Right lobe of liver (tissue), 6 donors: Measurements from ENCODE around the gene PBX4. TPM values are rescaled to one million over a fixed set of nuclear protein-coding genes. Genes with fewer than 3 reads are reported as not detected.

Source experiments
- ATAC-seq, 4 donors: fragments of 200-7000 bp; cut with Tn5 transposase; one replicate each; pipeline ENCODE4 v1.9.1; 2020; ENCODE audit warnings: mild to moderate bottlenecking in 4 of 4, moderate library complexity in 4 of 4
- DNase-seq, 3 donors: peaks; one replicate each; pipeline ENCODE4 v3.0.0-alpha.2; 2020
- H3K27ac ChIP-seq, 3 donors: fragments of 200-600 bp; one replicate each; pipeline ENCODE4 v1.8.0; 2022
- H3K27me3 ChIP-seq, 2 donors: fragments of 200-600 bp; one replicate each; pipeline ENCODE4 v1.8.0; 2022
- H3K36me3 ChIP-seq, 4 donors: fragments of 200-600 bp; sonication (generic) in 1 of 4; one replicate each; pipeline versions ENCODE4 v1.5.1 to v1.8.0; 2017 to 2022; ENCODE audit warnings: control low read depth in 1 of 4
- H3K4me1 ChIP-seq, 4 donors: fragments of 200-600 bp; sonication (generic) in 1 of 4; one replicate each; pipeline versions ENCODE4 v1.5.1 to v1.8.0; 2017 to 2022; ENCODE audit warnings: control low read depth in 1 of 4
- H3K4me3 ChIP-seq, 3 donors: fragments of 200-600 bp; one replicate each; pipeline ENCODE4 v1.8.0; 2022
- H3K9me3 ChIP-seq, 4 donors: fragments of 200-600 bp; sonication (generic) in 1 of 4; one replicate each; pipeline versions ENCODE4 v1.5.1 to v1.8.0; 2017 to 2022; ENCODE audit warnings: control low read depth in 1 of 4
- CTCF ChIP-seq, 4 donors: fragments of 200-600 bp in 3 of 4; fragments of 450-650 bp in 1 of 4; IDR thresholded peaks; one replicate each; pipeline versions ENCODE4 v1.5.1 to v1.8.0; 2016 to 2022; ENCODE audit warnings: antibody characterized with exemption in 4 of 4, mild to moderate bottlenecking in 2 of 4
- POLR2A ChIP-seq: fragments of 450-650 bp; IDR thresholded peaks from one replicate; pipeline ENCODE4 v1.6.1; 2017; ENCODE audit warnings: antibody characterized with exemption, mild to moderate bottlenecking
- WGBS: methylation state at CpG from one replicate; pipeline ENCODE4 v1.1.6; 2018; ENCODE audit warnings: low coverage, low lambda C conversion rate; ENCODE audit not compliant: insufficient coverage; ENCODE audit errors: missing lambda C conversion rate; 5-methylcytosine and 5-hydroxymethylcytosine counted together
- intact Hi-C, 2 donors: fragments of 100-400 bp; cut with DNase I; formaldehyde crosslinking; loops; one replicate each; pipeline versions ENCODE4 v1.11.2 to v1.14.1; 2022
- total RNA-seq, 6 experiments: library from RNA; depleted of rRNA in 2 of 6; stranded (reverse); fragments of >200 nt in 2 of 6; fragmentation: NEBNext Ultra II Directional in 3 of 6; extraction: Animal tissue kit (Norgen Biotek cat#: 25700) in 3 of 6; gene quantifications; one replicate each; pipeline versions ENCODE4 v1.1.0 to v1.2.4, GENCODE V29; 2016 to 2023
- donor health status: DM: no; HTN: yes; CAD: no.
- donor health status: DM: no; HTN: no; CAD: no.
- donor health status: DM: no; HTN: no; CAD: no.
- donor health status: DM: no; HTN: yes; CAD: no.
- donor health status: DM: no; HTN: yes; CAD: no.

Gene PBX4
- total RNA-seq, 6 experiments from 2014 or later: 0.87 TPM; not detected in 5

GRCh38 chr19:19547674-19548336 is 70.7 kb downstream of the PBX4 start:
- TF ChIP-seq CTCF (IDR thresholded peaks at IDR 0.05): no peak
- TF ChIP-seq POLR2A: no peak
- H3K9me3 ChIP-seq: no peaks in the 10 kb centered on the region
- no peaks in the 10 kb centered on the region for H3K36me3 ChIP-seq
- 90% methylated on average over 2 of the region's 15 CpGs for WGBS
- no peaks in the 10 kb centered on the region for H3K27me3 ChIP-seq
- DNase-seq: no peak
- intact Hi-C loops: loop anchor here in 1 of 2 donors (10.0 kb wide), 1 partner anchor 407 kb away; no protein-coding TSS in a partner anchor
- H3K27ac ChIP-seq: no peak overlapping the region
- no peak overlapping the region for H3K4me3 ChIP-seq
- no peak for ATAC-seq
- no peaks in the 10 kb centered on the region for H3K4me1 ChIP-seq

GRCh38 chr19:19546751-19547162 is 71.7 kb downstream of the PBX4 start:
- H3K4me3 ChIP-seq: no peak overlapping the region
- 70% methylated on average over 2 of the region's 19 CpGs for WGBS
- intact Hi-C loops: loop anchor here in 1 of 2 donors (10.0 kb wide), 1 partner anchor 408 kb away; no protein-coding TSS in a partner anchor
- no peak for ATAC-seq
- TF ChIP-seq CTCF (IDR thresholded peaks at IDR 0.05) (no peak), POLR2A (no peak)
- H3K27me3 ChIP-seq: no peaks in the 10 kb centered on the region
- H3K36me3 ChIP-seq: no peaks in the 10 kb centered on the region
- no peak for DNase-seq
- H3K9me3 ChIP-seq: no peaks in the 10 kb centered on the region
- no peak overlapping the region for H3K27ac ChIP-seq
- no peaks in the 10 kb centered on the region for H3K4me1 ChIP-seq

GRCh38 chr19:19545707-19546106 is 72.8 kb downstream of the PBX4 start:
- DNase-seq: no peak
- H3K9me3 ChIP-seq: no peaks in the 10 kb centered on the region
- 62% methylated on average over 3 of the region's 23 CpGs for WGBS
- no peaks in the 10 kb centered on the region for H3K27me3 ChIP-seq
- H3K27ac ChIP-seq: no peak overlapping the region
- TF ChIP-seq CTCF (IDR thresholded peaks at IDR 0.05) (no peak), POLR2A (no peak)
- no peaks in the 10 kb centered on the region for H3K4me1 ChIP-seq
- no peak overlapping the region for H3K4me3 ChIP-seq
- intact Hi-C loops: loop anchor here in 1 of 2 donors (10.0 kb wide), 1 partner anchor 409 kb away; no protein-coding TSS in a partner anchor
- no peak for ATAC-seq
- H3K36me3 ChIP-seq: no peaks in the 10 kb centered on the region

- Histone ChIP-seq H3K27ac (no peak overlapping the region), H3K4me1 (no peaks in the 10 kb centered on the region), H3K27me3 (no peaks in the 10 kb centered on the region), H3K9me3 (no peaks in the 10 kb centered on the region), H3K36me3 (no peaks in the 10 kb centered on the region), H3K4me3 (no peak overlapping the region)
- ATAC-seq (no peak), DNase-seq (peak in 1 of 3 donors; percentile 51)
- intact Hi-C loops: loop anchor here in 1 of 2 donors (10.0 kb wide), 1 partner anchor 410 kb away; no protein-coding TSS in a partner anchor
- TF ChIP-seq CTCF (IDR thresholded peaks at IDR 0.05) (no peak), POLR2A (no peak)
- WGBS: no CpG with 5 or more reads among the region's 53 CpGs
Measured at GRCh38 chr19:19544954-19545591, 73.4 kb downstream of the PBX4 start.
